ENCODE data around the gene RAB11FIP4. TPM values are rescaled to one million over a fixed set of nuclear protein-coding genes. Genes with fewer than 3 reads are reported as not detected.

Gene RAB11FIP4
- total RNA-seq, 1 donor from 2014 or later: 21.2 TPM

GRCh38 chr17:31552568-31552967 is 161.1 kb downstream of the RAB11FIP4 start:
- Mint-ChIP-seq H3K4me3 (no peak overlapping the region), H3K9me3 (no peaks in the 10 kb centered on the region), H3K27me3 (ENCODE audit: low read depth) (peaks cover 2% of the 10 kb centered on the region), H3K36me3 (no peaks in the 10 kb centered on the region), H3K4me1 (peaks cover 9% of the 10 kb centered on the region), H3K27ac (no peak overlapping the region)
- DNase-seq (ENCODE audit: low spot score in 2 of 2, unreplicated experiment in 2 of 2): no peak
- no peak for TF ChIP-seq CTCF (IDR thresholded peaks at IDR 0.05; ENCODE audit: unreplicated experiment)

GRCh38 chr17:31553506-31553905 is 162.0 kb downstream of the RAB11FIP4 start:
- Mint-ChIP-seq H3K4me3 (no peak overlapping the region), H3K4me1 (peaks cover 11% of the 10 kb centered on the region), H3K36me3 (no peaks in the 10 kb centered on the region), H3K27ac (no peak overlapping the region), H3K9me3 (no peaks in the 10 kb centered on the region), H3K27me3 (ENCODE audit: low read depth) (peaks cover 8% of the 10 kb centered on the region)
- TF ChIP-seq CTCF (IDR thresholded peaks at IDR 0.05; ENCODE audit: unreplicated experiment): no peak
- no peak for DNase-seq (ENCODE audit: low spot score in 2 of 2, unreplicated experiment in 2 of 2)

- peaks cover 9% of the 10 kb centered on the region for H3K4me1 Mint-ChIP-seq
- no peak for DNase-seq (ENCODE audit: low spot score in 2 of 2, unreplicated experiment in 2 of 2)
- no peak overlapping the region for H3K4me3 Mint-ChIP-seq
- no peaks in the 10 kb centered on the region for H3K36me3 Mint-ChIP-seq
- no peaks in the 10 kb centered on the region for H3K9me3 Mint-ChIP-seq
- TF ChIP-seq CTCF (IDR thresholded peaks at IDR 0.05; ENCODE audit: unreplicated experiment): no peak
- peaks cover 9% of the 10 kb centered on the region for H3K27me3 Mint-ChIP-seq (ENCODE audit: low read depth)
- H3K27ac Mint-ChIP-seq: no peak overlapping the region
These were observed 163.5 kb downstream of the RAB11FIP4 start for GRCh38 chr17:31554930-31555329.

GRCh38 chr17:31556969-31557645 is 165.6 kb downstream of the RAB11FIP4 start:
- Mint-ChIP-seq H3K9me3 (no peaks in the 10 kb centered on the region), H3K4me1 (peaks cover 24% of the 10 kb centered on the region), H3K4me3 (peak overlapping the region; percentile 61), H3K27ac (no peak overlapping the region), H3K36me3 (no peaks in the 10 kb centered on the region), H3K27me3 (ENCODE audit: low read depth) (peaks cover 21% of the 10 kb centered on the region)
- no peak for DNase-seq (ENCODE audit: low spot score in 2 of 2, unreplicated experiment in 2 of 2)
- TF ChIP-seq CTCF (IDR thresholded peaks at IDR 0.05; ENCODE audit: unreplicated experiment): no peak

GRCh38 chr17:31558748-31559583 is 167.5 kb downstream of the RAB11FIP4 start:
- peaks cover 21% of the 10 kb centered on the region for H3K27me3 Mint-ChIP-seq (ENCODE audit: low read depth)
- no peak overlapping the region for H3K27ac Mint-ChIP-seq
- peak overlapping the region; percentile 61 for H3K4me3 Mint-ChIP-seq
- DNase-seq (ENCODE audit: low spot score in 2 of 2, unreplicated experiment in 2 of 2): peak; percentile 41 to 76
- TF ChIP-seq CTCF (IDR thresholded peaks at IDR 0.05; ENCODE audit: unreplicated experiment): peak; percentile 70
- peaks cover 31% of the 10 kb centered on the region for H3K4me1 Mint-ChIP-seq
- no peaks in the 10 kb centered on the region for H3K9me3 Mint-ChIP-seq
- no peaks in the 10 kb centered on the region for H3K36me3 Mint-ChIP-seq
